ENCODE results near the gene BCAS1. TPM values are rescaled to one million over a fixed set of nuclear protein-coding genes. Genes with fewer than 3 reads are reported as not detected.

The BCAS1 gene
- total RNA-seq, 1 donor from 2014 or later = not detected

DNA sequence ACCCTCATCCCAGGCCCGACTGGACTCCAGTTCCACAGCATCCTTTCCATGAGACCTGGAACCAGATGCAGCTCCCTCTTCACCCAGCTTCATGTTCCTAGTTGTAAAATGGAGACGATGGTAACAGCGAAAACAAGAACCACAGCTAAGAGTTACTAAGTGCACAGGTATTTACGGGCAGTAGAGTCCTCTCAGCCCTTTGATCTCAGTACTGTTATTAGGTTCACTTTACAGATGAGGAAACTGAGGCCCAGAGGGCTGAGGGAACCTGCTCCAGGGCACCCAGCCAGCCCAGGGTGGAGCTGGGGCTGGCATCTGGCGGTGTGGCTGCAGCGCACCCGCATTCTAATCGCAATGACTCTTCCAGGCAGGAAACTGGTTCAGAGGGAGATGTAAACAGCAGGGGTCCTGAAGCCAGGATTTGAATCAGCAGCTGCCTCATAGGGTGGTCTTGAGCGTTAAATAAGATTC, 858 bp downstream of the BCAS1 start:
- no peak for FAIRE-seq
- no peak for DNase-seq (ENCODE audit: low read depth)
- no peak overlapping the region for H3K4me3 ChIP-seq (ENCODE audit: low read depth, low read length)

DNA sequence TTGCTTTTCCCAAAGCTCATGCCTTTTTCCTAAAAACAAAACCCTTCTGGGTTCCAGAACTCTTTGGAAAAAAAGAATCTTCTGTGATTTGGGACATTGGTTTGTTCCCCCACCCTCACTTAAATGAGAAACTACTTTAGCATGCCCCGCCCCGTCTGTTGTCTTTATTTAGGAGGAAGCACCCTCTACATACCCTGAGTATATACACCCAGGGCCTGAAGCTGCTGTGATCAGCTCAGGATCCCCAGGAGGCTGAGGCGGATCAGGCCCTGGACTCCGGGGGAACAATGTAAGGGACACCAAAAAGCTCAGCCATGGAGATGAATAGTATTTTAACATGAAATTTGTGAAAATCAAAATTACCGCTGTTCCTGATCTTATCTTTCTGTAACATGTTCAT, 1.4 kb downstream of the BCAS1 start:
- no peak overlapping the region for H3K4me3 ChIP-seq (ENCODE audit: low read depth, low read length)
- H3K36me3 ChIP-seq (ENCODE audit: control insufficient read depth, insufficient read depth, low read length) = no peaks in the 10 kb centered on the region
- DNase-seq (ENCODE audit: low read depth) (no peak), FAIRE-seq (no peak)
- H3K27me3 ChIP-seq (ENCODE audit: control insufficient read depth, insufficient read depth, low read length) = no peaks in the 10 kb centered on the region
- no peak for TF ChIP-seq CTCF (IDR thresholded peaks at IDR 0.05; ENCODE audit: insufficient read depth, low read length, severe bottlenecking)

More for the DNA sequence above, 858 bp downstream of the BCAS1 start:
- no peak for TF ChIP-seq CTCF (IDR thresholded peaks at IDR 0.05; ENCODE audit: insufficient read depth, low read length, severe bottlenecking)
- H3K27me3 ChIP-seq (ENCODE audit: control insufficient read depth, insufficient read depth, low read length) = no peaks in the 10 kb centered on the region
- no peaks in the 10 kb centered on the region for H3K36me3 ChIP-seq (ENCODE audit: control insufficient read depth, insufficient read depth, low read length)

DNA sequence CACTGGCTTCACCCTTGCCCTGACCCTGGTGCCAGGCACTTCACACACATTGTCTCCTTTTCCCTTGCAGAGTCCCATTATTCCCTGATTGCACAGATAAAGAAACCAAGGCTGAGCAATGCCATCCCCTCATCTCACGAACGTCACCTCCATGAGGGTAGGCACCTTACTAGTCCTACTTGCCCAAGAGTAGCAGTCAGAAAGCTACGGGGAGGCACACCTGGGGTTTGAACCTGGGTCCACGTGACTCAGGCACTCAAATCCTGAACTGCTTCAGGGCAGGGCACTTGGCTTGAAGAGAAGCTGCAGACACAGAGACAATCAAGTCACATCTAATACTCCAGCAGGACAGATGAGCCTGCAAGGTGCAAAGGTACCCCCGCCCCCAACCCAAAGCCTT, 1.9 kb downstream of the BCAS1 start:
- FAIRE-seq (no peak), DNase-seq (ENCODE audit: low read depth) (no peak)
- no peak for TF ChIP-seq CTCF (IDR thresholded peaks at IDR 0.05; ENCODE audit: insufficient read depth, low read length, severe bottlenecking)
- H3K36me3 ChIP-seq (ENCODE audit: control insufficient read depth, insufficient read depth, low read length) = no peaks in the 10 kb centered on the region
- no peaks in the 10 kb centered on the region for H3K27me3 ChIP-seq (ENCODE audit: control insufficient read depth, insufficient read depth, low read length)
- H3K4me3 ChIP-seq (ENCODE audit: low read depth, low read length) = no peak overlapping the region

DNA sequence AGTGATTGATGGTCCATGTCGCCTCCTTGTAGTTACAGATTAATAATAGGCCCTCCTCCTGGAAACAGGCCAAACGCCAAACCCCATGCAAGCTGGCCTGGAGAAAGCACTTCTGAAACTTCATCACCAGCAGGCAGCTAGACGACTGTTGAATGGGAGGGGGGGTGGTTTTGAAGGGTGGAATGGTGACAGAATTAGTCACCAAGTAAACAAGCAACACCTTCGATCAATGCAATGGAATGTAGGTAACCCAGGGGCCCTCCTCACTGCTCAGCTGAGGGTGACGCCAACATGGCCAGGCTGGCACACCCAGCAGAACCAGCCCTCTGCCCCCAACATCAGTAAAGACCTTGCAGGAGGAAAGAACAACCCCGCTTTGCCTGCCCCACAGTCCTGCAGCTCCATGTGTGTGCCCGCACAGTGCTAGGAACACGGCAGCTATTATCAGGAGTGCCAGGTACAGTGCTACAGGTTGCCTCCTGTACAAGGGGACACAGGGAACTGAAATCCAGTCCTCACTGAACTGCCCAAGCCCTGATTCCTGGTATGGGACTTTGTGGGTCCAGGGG, 2.7 kb downstream of the BCAS1 start:
- no peak overlapping the region for H3K4me3 ChIP-seq (ENCODE audit: low read depth, low read length)
- TF ChIP-seq CTCF (IDR thresholded peaks at IDR 0.05; ENCODE audit: insufficient read depth, low read length, severe bottlenecking) = no peak
- H3K36me3 ChIP-seq (ENCODE audit: control insufficient read depth, insufficient read depth, low read length) = no peaks in the 10 kb centered on the region
- H3K27me3 ChIP-seq (ENCODE audit: control insufficient read depth, insufficient read depth, low read length) = no peaks in the 10 kb centered on the region
- DNase-seq (ENCODE audit: low read depth) = peak; percentile 97
- no peak for FAIRE-seq

DNA sequence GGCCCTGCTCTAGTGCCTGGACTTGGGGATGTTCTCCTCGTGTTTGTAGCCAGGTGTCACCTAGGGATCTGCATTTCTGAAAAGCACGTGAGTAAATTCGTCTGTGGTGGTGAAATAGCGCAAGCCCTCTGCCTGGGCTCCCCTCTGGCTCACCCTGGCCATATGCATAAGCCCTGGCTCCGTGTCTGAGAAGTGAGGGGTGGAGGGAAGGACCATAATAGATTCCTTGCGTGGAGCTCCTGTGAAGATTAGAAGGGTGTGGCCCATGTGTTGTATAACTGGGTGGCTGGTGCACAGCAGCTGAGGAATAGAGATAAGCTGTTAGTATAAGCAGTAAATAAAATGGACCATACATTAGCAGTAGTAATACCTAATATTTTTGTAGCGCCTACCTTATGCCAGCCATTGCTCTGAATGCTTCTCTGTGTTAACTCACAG, 4.8 kb downstream of the BCAS1 start:
- FAIRE-seq (no peak), DNase-seq (ENCODE audit: low read depth) (no peak)
- Histone ChIP-seq H3K36me3 (ENCODE audit: control insufficient read depth, insufficient read depth, low read length) (no peaks in the 10 kb centered on the region), H3K27me3 (ENCODE audit: control insufficient read depth, insufficient read depth, low read length) (no peaks in the 10 kb centered on the region), H3K4me3 (ENCODE audit: low read depth, low read length) (no peak overlapping the region)
- no peak for TF ChIP-seq CTCF (IDR thresholded peaks at IDR 0.05; ENCODE audit: insufficient read depth, low read length, severe bottlenecking)

DNA sequence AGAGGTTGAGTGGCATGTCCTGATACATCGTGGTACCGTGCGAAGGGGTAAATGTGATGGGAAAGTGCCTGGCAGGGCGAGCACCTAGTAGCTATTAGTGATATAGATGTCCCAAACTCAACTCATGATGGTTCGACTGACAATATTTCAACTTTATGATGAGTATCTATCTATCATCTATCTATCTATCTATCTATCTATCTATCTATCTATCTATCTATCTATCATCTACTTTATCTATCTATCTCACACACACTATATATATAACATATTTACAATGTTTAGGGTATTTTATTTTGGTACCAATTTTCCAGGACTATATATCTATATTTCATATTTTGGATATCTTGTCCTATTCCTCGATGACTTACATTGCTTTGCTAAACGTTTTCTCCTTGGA, 5.5 kb downstream of the BCAS1 start:
- no peak for FAIRE-seq
- no peak for TF ChIP-seq CTCF (IDR thresholded peaks at IDR 0.05; ENCODE audit: insufficient read depth, low read length, severe bottlenecking)
- no peak overlapping the region for H3K4me3 ChIP-seq (ENCODE audit: low read depth, low read length)
- no peaks in the 10 kb centered on the region for H3K27me3 ChIP-seq (ENCODE audit: control insufficient read depth, insufficient read depth, low read length)
- DNase-seq (ENCODE audit: low read depth) = no peak
- no peaks in the 10 kb centered on the region for H3K36me3 ChIP-seq (ENCODE audit: control insufficient read depth, insufficient read depth, low read length)

Data from bronchial epithelial cell (primary cell).